Measurements from ENCODE around the gene LYST.
"Not testable (repeated sequence)": the region's sequence is repeated elsewhere in the genome, so short reads cannot be mapped to it uniquely, and the experiment has no call there.

The LYST gene, protein sequence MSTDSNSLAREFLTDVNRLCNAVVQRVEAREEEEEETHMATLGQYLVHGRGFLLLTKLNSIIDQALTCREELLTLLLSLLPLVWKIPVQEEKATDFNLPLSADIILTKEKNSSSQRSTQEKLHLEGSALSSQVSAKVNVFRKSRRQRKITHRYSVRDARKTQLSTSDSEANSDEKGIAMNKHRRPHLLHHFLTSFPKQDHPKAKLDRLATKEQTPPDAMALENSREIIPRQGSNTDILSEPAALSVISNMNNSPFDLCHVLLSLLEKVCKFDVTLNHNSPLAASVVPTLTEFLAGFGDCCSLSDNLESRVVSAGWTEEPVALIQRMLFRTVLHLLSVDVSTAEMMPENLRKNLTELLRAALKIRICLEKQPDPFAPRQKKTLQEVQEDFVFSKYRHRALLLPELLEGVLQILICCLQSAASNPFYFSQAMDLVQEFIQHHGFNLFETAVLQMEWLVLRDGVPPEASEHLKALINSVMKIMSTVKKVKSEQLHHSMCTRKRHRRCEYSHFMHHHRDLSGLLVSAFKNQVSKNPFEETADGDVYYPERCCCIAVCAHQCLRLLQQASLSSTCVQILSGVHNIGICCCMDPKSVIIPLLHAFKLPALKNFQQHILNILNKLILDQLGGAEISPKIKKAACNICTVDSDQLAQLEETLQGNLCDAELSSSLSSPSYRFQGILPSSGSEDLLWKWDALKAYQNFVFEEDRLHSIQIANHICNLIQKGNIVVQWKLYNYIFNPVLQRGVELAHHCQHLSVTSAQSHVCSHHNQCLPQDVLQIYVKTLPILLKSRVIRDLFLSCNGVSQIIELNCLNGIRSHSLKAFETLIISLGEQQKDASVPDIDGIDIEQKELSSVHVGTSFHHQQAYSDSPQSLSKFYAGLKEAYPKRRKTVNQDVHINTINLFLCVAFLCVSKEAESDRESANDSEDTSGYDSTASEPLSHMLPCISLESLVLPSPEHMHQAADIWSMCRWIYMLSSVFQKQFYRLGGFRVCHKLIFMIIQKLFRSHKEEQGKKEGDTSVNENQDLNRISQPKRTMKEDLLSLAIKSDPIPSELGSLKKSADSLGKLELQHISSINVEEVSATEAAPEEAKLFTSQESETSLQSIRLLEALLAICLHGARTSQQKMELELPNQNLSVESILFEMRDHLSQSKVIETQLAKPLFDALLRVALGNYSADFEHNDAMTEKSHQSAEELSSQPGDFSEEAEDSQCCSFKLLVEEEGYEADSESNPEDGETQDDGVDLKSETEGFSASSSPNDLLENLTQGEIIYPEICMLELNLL (N-terminal part only)

DNA sequence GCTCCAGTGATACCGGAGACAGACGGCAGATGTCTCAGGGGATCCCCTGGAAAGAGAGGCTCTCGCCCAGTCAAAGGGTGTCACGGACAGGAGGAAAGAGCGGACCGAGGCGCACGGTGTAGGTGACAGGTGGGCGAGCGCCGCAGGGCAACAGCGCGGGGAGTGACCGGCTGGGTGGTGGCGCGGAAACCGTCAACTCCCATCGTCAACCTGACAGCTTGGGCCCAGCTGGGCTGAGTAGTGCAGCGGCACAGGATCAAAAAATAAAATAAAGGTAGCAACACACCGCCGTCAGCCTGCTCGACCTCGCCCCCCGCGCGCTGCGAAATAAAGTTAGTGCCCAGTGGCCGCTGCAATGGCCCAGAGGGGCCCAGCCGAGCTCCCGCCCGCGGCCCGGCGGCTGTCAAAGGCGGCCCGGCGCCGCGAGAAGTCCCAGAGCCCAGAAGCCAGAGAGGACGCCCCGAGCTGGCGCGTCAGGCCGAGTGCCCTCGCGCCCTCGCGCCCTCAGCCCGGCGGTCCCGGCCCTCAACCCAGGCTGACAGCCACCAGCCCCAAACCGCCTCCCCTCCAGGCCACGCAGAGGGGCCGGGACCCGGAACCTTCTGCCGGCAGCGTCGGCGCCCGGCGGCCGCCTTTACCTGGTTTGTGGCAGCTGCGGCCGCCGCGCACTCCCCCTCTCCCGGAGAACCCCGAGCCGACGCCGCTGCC lies at the start of gene LYST:
Gene LYST, minus strand, starts transcription at position 702 of the 708 bp plus-strand sequence. CDS start 36,489 bp downstream, outside the sequence.
- Histone ChIP-seq H3K36me3 (no peaks in the 10 kb centered on the region), H3K27ac (peak within 1 kb of the TSS; percentile 99), H3K9me3 (no peaks in the 10 kb centered on the region), H3K4me3 (ENCODE audit: low read depth in 1 of 2, low read length in 1 of 2) (peak within 1 kb of the TSS; percentile 80 to 86), H3K4me1 (ENCODE audit: control insufficient read depth in 1 of 2, insufficient read depth in 1 of 2, low read depth in 1 of 2, low read length in 1 of 2) (peaks cover 55 to 57% of the 10 kb centered on the region in 2 experiments), H3K27me3 (no peaks in the 10 kb centered on the region)
- TF ChIP-seq, protein P1, sequence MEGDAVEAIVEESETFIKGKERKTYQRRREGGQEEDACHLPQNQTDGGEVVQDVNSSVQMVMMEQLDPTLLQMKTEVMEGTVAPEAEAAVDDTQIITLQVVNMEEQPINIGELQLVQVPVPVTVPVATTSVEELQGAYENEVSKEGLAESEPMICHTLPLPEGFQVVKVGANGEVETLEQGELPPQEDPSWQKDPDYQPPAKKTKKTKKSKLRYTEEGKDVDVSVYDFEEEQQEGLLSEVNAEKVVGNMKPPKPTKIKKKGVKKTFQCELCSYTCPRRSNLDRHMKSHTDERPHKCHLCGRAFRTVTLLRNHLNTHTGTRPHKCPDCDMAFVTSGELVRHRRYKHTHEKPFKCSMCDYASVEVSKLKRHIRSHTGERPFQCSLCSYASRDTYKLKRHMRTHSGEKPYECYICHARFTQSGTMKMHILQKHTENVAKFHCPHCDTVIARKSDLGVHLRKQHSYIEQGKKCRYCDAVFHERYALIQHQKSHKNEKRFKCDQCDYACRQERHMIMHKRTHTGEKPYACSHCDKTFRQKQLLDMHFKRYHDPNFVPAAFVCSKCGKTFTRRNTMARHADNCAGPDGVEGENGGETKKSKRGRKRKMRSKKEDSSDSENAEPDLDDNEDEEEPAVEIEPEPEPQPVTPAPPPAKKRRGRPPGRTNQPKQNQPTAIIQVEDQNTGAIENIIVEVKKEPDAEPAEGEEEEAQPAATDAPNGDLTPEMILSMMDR (IDR thresholded peaks at IDR 0.05), result peak; percentile 54

DNA sequence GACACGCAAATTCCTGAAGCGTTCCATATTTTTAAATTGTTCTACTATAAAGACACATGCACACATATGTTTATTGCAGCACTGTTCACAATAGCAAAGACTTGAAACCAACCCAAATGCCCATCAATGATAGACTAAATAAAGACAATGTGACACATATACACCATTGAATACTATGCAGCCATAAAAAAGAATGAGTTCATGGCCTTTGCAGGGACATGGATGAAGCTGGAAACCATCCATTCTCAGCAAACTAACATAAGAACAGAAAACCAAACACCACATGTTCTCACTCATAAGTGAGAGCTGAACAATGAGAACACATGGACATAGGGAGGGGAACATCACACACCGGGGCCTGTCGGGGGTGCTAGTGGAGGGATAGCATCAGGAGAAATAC lies 48.8 kb upstream of the LYST start:
- H3K27me3 ChIP-seq; H3K4me3 ChIP-seq (ENCODE audit: low read depth in 1 of 2, low read length in 1 of 2); H3K9me3 ChIP-seq; H3K36me3 ChIP-seq: not testable (repeated sequence)
- peak overlapping the region; percentile 56 for H3K27ac ChIP-seq
- H3K4me1 ChIP-seq (ENCODE audit: control insufficient read depth in 1 of 2, insufficient read depth in 1 of 2, low read depth in 1 of 2, low read length in 1 of 2), result peaks cover 50 to 54% of the 10 kb centered on the region in 2 experiments

GRCh38 chr1:235913311-235913710 lies 46.6 kb upstream of the LYST start:
- Histone ChIP-seq H3K36me3 (no peaks in the 10 kb centered on the region), H3K4me3 (ENCODE audit: low read depth in 1 of 2, low read length in 1 of 2) (no peak overlapping the region), H3K27me3 (no peaks in the 10 kb centered on the region), H3K27ac (no peak overlapping the region), H3K9me3 (no peaks in the 10 kb centered on the region), H3K4me1 (ENCODE audit: control insufficient read depth in 1 of 2, insufficient read depth in 1 of 2, low read depth in 1 of 2, low read length in 1 of 2) (peaks cover 30 to 33% of the 10 kb centered on the region in 2 experiments)
- TF ChIP-seq, protein P1 (IDR thresholded peaks at IDR 0.05), result no peak

GRCh38 chr1:235911876-235912275 lies 45.2 kb upstream of the LYST start:
- H3K27me3 ChIP-seq, result no peaks in the 10 kb centered on the region
- no peaks in the 10 kb centered on the region for H3K9me3 ChIP-seq
- TF ChIP-seq, protein P1 (IDR thresholded peaks at IDR 0.05), result no peak
- H3K4me1 ChIP-seq (ENCODE audit: control insufficient read depth in 1 of 2, insufficient read depth in 1 of 2, low read depth in 1 of 2, low read length in 1 of 2), result peaks cover 21 to 23% of the 10 kb centered on the region in 2 experiments
- H3K4me3 ChIP-seq (ENCODE audit: low read depth in 1 of 2, low read length in 1 of 2), result no peak overlapping the region
- no peaks in the 10 kb centered on the region for H3K36me3 ChIP-seq
- H3K27ac ChIP-seq, result no peak overlapping the region

DNA sequence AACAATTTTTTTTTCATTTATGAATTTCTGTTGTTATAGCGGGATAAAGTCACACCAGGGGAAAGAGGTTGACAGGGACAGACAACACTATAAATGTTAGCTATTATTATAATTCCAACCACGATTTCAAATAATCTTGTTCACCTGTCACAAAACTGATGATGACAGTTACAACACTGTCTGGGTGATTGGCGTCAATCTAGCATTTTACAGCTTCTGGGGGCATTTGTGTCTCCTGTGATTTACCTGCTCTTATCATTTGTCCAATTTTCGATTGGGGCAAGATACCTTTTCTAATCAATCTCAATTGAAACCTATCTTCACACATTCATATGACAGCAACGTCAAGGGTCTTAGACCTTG lies 44.6 kb upstream of the LYST start:
- Histone ChIP-seq H3K27ac (no peak overlapping the region), H3K4me1 (ENCODE audit: control insufficient read depth in 1 of 2, insufficient read depth in 1 of 2, low read depth in 1 of 2, low read length in 1 of 2) (peaks cover 15 to 18% of the 10 kb centered on the region in 2 experiments), H3K9me3 (no peaks in the 10 kb centered on the region), H3K36me3 (no peaks in the 10 kb centered on the region), H3K4me3 (ENCODE audit: low read depth in 1 of 2, low read length in 1 of 2) (no peak overlapping the region), H3K27me3 (no peaks in the 10 kb centered on the region)
- TF ChIP-seq, protein P1 (IDR thresholded peaks at IDR 0.05), result no peak

Measured in neutrophil (primary cell).